Muscle of leg (tissue), 11 donors: ENCODE results near the gene SIN3B. TPM values are rescaled to one million over a fixed set of nuclear protein-coding genes. Genes with fewer than 3 reads are reported as not detected.

Experiments
- DNase-seq: peaks from one replicate; pipeline ENCODE4 v3.0.0; 2013
- H3K27ac ChIP-seq: one replicate; pipeline ENCODE4 v1.5.1; 2013; ENCODE audit warnings: mild to moderate bottlenecking, low read length, control low read depth
- H3K27me3 ChIP-seq: one replicate; pipeline ENCODE4 v1.6.1; 2013; ENCODE audit warnings: low read length; ENCODE audit not compliant: control insufficient read depth, insufficient read depth
- H3K36me3 ChIP-seq: one replicate; pipeline ENCODE4 v1.6.1; 2013; ENCODE audit warnings: low read length; ENCODE audit not compliant: control insufficient read depth, insufficient read depth
- H3K4me1 ChIP-seq: one replicate; pipeline ENCODE4 v1.6.1; 2013; ENCODE audit warnings: low read length; ENCODE audit not compliant: control insufficient read depth, insufficient read depth
- H3K4me3 ChIP-seq: one replicate; pipeline ENCODE4 v1.5.1; 2013; ENCODE audit warnings: low read length, control low read depth
- H3K9me3 ChIP-seq: replicated peaks from 2 replicates; pipeline ENCODE4 v1.6.1; 2013; ENCODE audit warnings: low read depth, low read length; ENCODE audit not compliant: control insufficient read depth
- WGBS: methylation state at CpG from one replicate; pipeline ENCODE4 v1.1.5; 2013; ENCODE audit warnings: missing lambda C conversion rate; ENCODE audit not compliant: insufficient coverage; 5-methylcytosine and 5-hydroxymethylcytosine counted together
- polyA plus RNA-seq, 8 donors: library from polyadenylated mRNA; unstranded; fragments of 120-200 nt; gene quantifications; one replicate each; pipeline versions ENCODE4 v1.2.1 to v1.2.3, GENCODE V29; 2013; ENCODE audit warnings: inconsistent platforms in 1 of 8, low replicate concordance in 1 of 8; ENCODE audit not compliant: insufficient read length in 8 of 8, insufficient read depth in 1 of 8
- total RNA-seq: library from RNA; stranded (reverse); fragments of 120-200 nt; gene quantifications from one replicate; pipeline ENCODE4 v1.2.4, GENCODE V29; 2013

Gene SIN3B
- total and polyA plus RNA-seq, 9 donors, result 15.0 to 50.1 (median 39.6) TPM

DNA sequence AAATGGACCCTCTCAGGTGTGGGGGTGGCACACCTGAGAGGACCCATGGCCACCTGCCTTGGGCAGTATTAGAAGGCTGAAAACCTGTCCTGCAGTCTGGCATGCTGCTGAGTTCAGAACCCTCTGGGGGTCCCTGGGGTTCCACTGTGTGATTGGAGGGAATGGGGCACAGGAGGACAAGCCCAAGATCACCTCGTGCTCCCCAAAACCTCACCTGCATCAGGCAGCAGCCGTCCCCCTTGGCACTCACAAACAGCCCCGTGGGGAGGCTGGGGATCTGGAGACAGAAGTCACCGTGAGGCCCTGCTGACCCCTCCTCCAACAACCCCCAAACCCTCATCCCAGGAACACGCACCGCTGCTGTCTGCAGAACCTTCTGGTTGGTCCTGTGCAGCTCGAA lies 74.1 kb downstream of the SIN3B start:
- Histone ChIP-seq H3K9me3 (no peaks in the 10 kb centered on the region), H3K36me3 (no peaks in the 10 kb centered on the region), H3K4me3 (no peak overlapping the region), H3K4me1 (no peaks in the 10 kb centered on the region), H3K27me3 (no peaks in the 10 kb centered on the region), H3K27ac (no peak overlapping the region)
- no peak for DNase-seq
- 97% methylated on average over 4 of the region's 7 CpGs for WGBS

DNA sequence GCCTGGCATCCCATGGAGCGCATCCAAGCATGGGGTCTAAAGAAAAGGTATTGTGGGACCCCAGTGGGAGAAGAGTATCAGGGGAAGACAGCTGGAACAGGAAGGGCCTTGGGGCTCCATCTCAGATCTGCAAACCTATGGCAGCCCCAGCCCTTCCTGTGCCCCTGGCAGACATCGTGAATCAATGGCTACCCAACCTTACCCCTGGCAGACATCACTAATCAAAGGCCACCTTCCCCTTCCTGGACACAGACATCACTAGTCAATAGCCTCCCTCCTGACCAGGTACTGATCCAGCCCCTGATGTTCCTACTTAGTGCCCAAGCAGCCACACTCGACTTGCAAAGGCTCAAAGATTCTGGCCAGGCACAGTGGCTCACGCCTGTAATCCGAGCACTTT lies 75.4 kb downstream of the SIN3B start:
- Histone ChIP-seq H3K27ac (no peak overlapping the region), H3K36me3 (no peaks in the 10 kb centered on the region), H3K4me1 (no peaks in the 10 kb centered on the region), H3K27me3 (no peaks in the 10 kb centered on the region), H3K4me3 (no peak overlapping the region), H3K9me3 (no peaks in the 10 kb centered on the region)
- no peak for DNase-seq
- 91% methylated on average over 2 of the region's 5 CpGs for WGBS

DNA sequence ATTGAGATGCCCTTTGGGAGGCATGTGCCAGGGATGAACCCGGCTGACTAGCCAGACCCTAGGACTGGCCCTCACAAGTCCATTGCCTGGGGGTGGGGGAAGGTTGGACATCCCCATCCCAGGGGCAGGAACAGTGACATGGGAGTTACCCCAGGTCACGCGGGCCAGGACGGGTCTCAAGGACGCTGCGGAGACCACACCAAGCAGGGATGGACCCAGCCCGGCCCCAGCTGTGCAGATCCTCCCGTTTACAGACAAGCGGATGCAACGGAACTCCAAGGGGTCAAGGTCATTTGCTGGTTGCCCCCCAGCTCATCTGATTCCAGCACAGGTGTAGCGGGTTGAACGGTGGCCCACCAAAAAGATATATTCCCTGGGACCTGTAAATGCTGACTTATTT lies 79.6 kb downstream of the SIN3B start:
- Histone ChIP-seq H3K4me1 (no peaks in the 10 kb centered on the region), H3K9me3 (peaks cover 16% of the 10 kb centered on the region), H3K4me3 (no peak overlapping the region), H3K27ac (no peak overlapping the region), H3K36me3 (no peaks in the 10 kb centered on the region), H3K27me3 (no peaks in the 10 kb centered on the region)
- 94% methylated on average over 12 of the region's 12 CpGs for WGBS
- no peak for DNase-seq

DNA sequence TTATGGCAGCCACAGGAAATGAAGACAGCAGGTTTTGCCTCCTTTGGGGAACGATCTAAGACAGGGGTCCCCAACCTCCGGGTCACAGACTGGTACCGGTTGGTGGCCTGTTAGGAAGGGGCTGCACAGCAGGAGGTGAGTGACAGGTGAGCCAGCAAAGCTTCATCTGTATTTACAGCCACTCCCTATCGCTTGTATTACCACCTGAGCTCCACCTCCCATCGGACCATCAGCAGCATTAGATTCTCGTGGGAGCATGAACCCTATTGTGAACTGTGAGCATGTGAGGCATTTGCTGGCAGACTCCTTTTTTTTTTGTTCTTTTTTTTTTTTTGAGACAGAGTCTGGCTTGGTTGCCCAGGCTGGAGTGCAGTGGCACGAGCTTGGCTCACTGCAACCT lies 81.8 kb downstream of the SIN3B start:
- Histone ChIP-seq H3K4me1 (no peaks in the 10 kb centered on the region), H3K36me3 (no peaks in the 10 kb centered on the region), H3K27ac (no peak overlapping the region), H3K4me3 (no peak overlapping the region), H3K27me3 (no peaks in the 10 kb centered on the region), H3K9me3 (peaks cover 30% of the 10 kb centered on the region)
- DNase-seq, result no peak
- no CpG with 5 or more reads among the region's 7 CpGs for WGBS

DNA sequence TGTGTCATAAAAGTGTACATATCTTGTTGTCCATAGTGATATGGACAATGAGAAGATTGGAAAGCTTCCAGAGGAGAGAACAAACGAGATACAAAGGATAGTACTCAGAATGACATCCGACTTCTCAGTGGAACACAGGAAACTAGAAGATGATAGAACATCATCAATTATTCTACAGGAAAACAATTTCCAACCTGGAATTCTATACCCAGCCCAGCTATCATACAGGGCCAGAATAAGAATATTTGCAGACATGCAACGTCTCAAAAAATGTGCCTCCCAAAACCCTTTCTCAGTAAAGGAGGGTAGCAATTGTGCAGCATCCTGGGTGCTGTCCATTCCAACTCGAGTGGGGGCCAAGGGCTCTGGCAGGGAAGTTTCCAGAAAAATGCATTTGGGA lies 83.6 kb downstream of the SIN3B start:
- WGBS, result 60% methylated on average over 1 of the region's 4 CpGs
- Histone ChIP-seq H3K27ac (no peak overlapping the region), H3K36me3 (no peaks in the 10 kb centered on the region), H3K4me3 (no peak overlapping the region), H3K27me3 (no peaks in the 10 kb centered on the region), H3K9me3 (peaks cover 30% of the 10 kb centered on the region), H3K4me1 (no peaks in the 10 kb centered on the region)
- no peak for DNase-seq

DNA sequence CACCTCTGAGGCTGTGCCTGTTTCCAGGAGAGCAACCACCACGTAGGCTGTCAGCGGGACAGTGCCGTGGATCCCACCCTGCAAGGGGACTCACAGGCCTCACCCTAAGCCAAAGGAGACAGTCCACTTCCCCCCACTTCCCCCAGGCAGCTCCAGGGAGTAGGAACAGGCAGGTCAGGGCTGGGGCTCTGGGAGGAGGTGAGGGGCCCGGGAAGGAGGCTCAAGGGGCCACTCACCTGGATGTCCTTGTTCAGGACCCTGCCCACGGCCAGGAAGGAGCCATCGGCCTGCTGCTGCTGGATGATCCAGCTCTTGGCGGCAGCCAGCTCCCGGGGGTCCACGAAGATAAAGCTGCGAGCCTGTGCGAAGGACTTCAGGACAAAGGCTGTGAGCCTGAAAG lies 85.2 kb downstream of the SIN3B start:
- DNase-seq, result no peak
- no peaks in the 10 kb centered on the region for H3K4me1 ChIP-seq
- peaks cover 31% of the 10 kb centered on the region for H3K9me3 ChIP-seq
- no peaks in the 10 kb centered on the region for H3K27me3 ChIP-seq
- H3K36me3 ChIP-seq, result no peaks in the 10 kb centered on the region
- 90% methylated on average over 8 of the region's 11 CpGs for WGBS
- no peak overlapping the region for H3K4me3 ChIP-seq
- H3K27ac ChIP-seq, result no peak overlapping the region

DNA sequence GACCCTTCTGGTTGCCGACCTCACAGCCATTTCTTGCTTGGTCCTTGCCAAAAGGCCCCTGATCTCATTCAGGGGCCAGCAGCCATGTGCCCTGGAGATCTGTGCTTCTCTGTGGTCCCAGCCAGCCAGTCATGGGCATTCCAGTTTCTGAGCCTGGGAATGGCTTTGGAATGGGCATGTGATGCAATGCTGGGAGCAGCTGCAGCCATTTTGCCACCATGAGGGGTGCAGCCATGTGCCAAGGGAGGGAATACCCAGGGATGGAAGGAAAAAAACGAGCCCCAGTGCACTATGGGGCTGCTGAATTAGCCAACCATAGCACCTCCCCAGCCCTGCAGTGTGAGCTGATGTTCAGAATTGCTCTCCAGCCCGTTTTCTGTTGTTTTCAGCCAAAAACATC lies 85.9 kb downstream of the SIN3B start:
- 83% methylated on average over 1 of the region's 3 CpGs for WGBS
- DNase-seq, result no peak
- H3K4me1 ChIP-seq, result no peaks in the 10 kb centered on the region
- no peaks in the 10 kb centered on the region for H3K27me3 ChIP-seq
- H3K9me3 ChIP-seq, result peaks cover 34% of the 10 kb centered on the region
- no peak overlapping the region for H3K4me3 ChIP-seq
- no peaks in the 10 kb centered on the region for H3K36me3 ChIP-seq
- H3K27ac ChIP-seq, result no peak overlapping the region

DNA sequence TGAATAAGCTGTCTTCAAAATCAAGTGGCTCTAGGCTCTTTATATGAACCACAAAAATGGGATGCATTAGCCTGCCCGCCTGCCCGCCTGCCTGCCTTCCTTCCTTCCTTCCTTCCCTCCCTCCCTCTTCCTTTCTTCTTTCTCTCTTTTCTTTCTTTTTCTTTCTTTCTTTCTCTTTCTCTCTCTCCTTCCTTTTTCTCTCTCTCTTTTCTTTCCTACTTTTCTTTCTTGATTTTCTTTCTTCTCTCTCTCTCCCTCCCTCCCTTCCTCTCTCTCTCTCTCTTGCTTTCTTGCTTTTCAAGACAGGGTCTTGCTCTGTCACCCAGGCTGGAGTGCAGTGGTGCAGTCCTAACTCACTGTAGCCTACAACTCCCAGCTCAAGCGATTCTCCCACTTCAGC lies 86.5 kb downstream of the SIN3B start:
- Histone ChIP-seq H3K36me3 (no peaks in the 10 kb centered on the region), H3K4me3 (no peak overlapping the region), H3K4me1 (no peaks in the 10 kb centered on the region), H3K27me3 (no peaks in the 10 kb centered on the region), H3K27ac (no peak overlapping the region), H3K9me3 (peaks cover 34% of the 10 kb centered on the region)
- no peak for DNase-seq
- 50% methylated on average over 2 of the region's 3 CpGs for WGBS

DNA sequence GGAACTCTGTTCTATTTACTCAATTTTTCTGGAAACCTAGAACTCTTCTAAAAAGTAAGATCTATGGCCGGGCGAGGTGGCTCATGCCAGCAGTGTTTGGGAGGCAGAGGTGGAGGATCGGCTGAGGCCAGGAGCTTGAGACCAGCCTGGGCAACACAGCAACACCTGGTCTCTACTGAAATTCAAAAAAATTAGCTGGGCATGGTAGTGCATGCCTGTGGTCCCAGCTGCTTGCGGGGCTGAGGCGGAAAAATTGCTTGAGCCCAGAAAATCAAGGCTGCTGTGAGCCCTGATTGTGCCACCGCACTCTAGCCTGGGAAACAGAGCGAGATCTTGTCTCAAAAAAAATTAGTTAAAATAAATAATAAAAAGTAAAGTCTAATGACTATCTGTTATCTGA lies 88.2 kb downstream of the SIN3B start:
- no peak for DNase-seq
- Histone ChIP-seq H3K9me3 (peaks cover 29% of the 10 kb centered on the region), H3K27ac (no peak overlapping the region), H3K4me1 (no peaks in the 10 kb centered on the region), H3K4me3 (no peak overlapping the region), H3K36me3 (no peaks in the 10 kb centered on the region), H3K27me3 (no peaks in the 10 kb centered on the region)
- WGBS, result 65% methylated on average over 5 of the region's 7 CpGs

DNA sequence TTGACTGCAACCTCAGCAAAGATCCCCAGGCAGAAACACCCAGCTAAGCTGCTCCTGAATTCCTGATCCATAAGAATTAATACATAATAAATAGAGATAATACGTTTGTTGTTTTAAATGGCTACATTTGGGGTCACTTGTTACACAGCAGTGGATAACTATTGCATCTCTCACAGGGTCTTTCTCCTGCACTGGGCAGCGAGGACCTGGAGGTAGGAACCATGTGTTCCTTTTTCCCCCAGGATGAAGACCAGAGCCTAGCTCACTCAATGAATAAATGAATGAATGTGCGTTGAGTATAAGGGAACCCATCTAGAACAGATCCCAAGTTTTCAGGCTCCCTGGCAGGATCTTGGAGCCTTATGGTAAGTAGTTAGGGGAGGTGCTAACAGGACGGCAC lies 90.3 kb downstream of the SIN3B start:
- no peaks in the 10 kb centered on the region for H3K36me3 ChIP-seq
- H3K27ac ChIP-seq, result no peak overlapping the region
- no peaks in the 10 kb centered on the region for H3K27me3 ChIP-seq
- peaks cover 11% of the 10 kb centered on the region for H3K9me3 ChIP-seq
- no peak for DNase-seq
- no peaks in the 10 kb centered on the region for H3K4me1 ChIP-seq
- WGBS, result 92% methylated on average over 2 of the region's 4 CpGs
- H3K4me3 ChIP-seq, result no peak overlapping the region

DNA sequence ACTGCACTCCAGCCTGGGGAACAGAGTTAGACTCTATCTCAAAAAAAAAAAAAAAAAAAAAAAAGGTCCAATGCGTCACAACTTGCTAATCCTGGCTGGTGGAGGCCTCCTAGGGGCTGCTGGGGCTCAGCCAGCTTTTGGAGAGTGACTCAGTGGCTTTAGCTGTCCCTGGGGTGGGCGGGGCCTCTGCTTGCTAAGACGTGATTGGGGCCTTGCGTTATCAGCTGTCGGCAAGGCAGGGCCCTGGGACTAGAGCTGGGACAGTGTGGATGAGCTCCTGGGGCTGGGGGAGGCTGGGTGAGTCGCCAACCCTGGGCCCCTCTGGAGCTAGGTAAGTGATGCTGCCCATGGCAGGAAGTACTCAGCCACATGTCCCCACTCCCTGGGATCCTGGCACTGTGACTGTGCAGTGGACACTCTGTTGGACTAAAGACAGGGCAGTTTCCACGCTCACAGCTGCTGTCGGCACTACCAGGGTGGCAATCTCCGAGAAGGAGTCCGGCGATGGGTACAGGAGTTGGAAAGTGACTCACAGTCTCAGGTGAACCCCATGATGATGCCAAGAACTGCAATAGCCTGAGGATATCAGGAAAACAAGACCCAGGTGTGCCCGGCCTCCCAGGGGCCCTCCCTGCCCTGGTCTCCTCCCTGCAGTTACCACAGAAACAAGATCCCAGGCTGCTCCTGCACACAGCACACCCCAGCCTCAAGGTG lies 91.8 kb downstream of the SIN3B start:
- no peak for DNase-seq
- Histone ChIP-seq H3K27ac (no peak overlapping the region), H3K27me3 (no peaks in the 10 kb centered on the region), H3K4me3 (no peak overlapping the region), H3K36me3 (no peaks in the 10 kb centered on the region), H3K4me1 (no peaks in the 10 kb centered on the region), H3K9me3 (peaks cover 10% of the 10 kb centered on the region)
- 83% methylated on average over 8 of the region's 12 CpGs for WGBS
